Raji (cell line): Measurements from ENCODE around the gene FOXP4.

Source experiments
- POLR2A ChIP-seq: IDR thresholded peaks from 2 replicates; pipeline ENCODE4 v1.6.1; 2011; ENCODE audit warnings: low read depth, low read length, control low read depth; ENCODE audit not compliant: insufficient read depth

The FOXP4 gene

DNA sequence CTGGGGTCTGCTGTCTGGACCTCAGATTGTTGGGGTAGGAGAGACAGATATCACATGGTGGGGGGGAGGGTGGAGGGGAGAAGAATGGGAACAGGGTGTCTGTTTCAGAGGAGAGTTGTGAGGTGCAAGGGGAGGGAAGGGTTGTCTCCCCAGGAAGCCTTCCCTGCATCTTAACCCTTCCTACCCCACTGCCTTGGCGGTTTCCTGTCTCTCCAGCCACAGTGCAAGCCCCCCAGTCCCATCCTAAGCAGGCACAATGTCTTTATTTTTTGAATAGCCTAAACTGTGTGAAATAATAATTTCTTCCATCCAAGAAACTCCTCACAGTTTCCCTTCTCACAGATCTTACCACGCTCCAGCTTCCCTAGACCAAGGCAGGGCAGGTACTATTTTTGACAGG lies 3.5 kb downstream of the FOXP4 start:
- TF ChIP-seq POLR2A, result no peak

DNA sequence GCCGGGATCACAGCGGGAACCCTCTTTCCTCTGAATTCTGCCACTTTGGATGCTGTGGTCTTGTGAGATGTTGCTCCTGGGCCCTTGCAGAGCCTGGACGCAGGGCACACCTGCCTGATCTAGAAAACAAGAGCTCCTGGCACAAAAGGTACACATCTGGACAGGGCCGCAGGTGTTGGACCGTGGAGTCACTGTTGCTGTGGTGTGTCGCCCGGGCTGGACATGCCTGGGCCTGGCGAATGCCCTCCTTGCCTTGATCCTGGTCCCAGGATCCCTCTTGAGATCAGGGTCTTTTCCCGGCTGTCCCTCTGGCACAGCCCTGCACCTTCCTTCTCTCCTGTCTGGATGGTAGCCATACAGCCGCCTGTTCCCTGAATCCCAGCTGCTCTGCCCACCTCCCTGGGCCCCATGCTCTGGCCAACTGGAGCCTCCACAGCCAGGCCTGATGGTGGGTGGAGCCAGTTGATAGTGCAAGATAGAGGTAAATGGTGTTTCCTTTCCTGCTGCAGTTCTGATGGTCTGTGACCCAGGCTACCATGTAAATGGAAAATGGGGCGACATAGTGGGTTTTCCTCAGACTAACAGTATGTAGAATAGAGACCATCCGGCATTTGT lies 5.0 kb downstream of the FOXP4 start:
- no peak for TF ChIP-seq POLR2A

DNA sequence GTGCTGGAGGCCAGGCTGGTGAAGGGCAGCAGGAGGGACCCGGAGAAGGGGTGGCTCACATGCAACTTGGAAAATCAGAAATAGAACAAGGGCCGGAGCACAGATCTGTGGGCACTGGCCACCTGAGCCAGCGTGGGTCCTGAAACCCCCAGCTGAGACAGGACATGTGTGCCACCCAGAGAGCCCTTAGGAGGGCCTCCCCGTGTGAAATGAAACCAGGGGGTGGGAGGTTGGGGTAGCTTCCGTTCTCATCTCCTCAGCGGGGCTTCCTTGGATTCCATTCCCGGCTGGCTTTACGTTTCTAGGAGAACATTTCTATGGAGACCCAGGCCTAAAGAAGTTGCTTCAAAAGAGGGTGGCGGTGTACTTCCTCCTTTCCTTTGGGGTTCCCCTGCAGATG lies 5.7 kb downstream of the FOXP4 start:
- no peak for TF ChIP-seq POLR2A

GRCh38 chr6:41552723-41553122 lies 6.5 kb downstream of the FOXP4 start:
- no peak for TF ChIP-seq POLR2A

- no peak for TF ChIP-seq POLR2A
Measured at GRCh38 chr6:41553405-41553999, 7.3 kb downstream of the FOXP4 start.

GRCh38 chr6:41555326-41556300 lies 9.4 kb downstream of the FOXP4 start:
- no peak for TF ChIP-seq POLR2A

DNA sequence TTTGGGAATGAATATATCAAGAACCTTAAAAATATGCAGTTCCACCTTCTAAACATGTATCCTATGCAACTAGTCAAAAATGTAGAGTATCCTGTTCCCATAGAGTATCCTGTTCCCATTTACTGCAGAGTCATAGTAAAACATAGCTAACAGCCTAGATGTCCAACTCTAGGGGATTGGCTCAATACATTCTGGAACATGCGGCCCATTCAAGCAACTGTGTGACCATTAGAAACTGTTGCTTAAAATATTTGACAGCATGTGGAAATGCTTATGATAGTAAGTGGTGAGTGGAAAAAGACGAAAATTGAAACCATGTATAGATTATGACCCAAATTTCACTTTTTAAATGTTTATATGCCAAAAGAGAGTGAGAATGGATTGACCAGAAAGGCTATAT lies 11.2 kb downstream of the FOXP4 start:
- no peak for TF ChIP-seq POLR2A

DNA sequence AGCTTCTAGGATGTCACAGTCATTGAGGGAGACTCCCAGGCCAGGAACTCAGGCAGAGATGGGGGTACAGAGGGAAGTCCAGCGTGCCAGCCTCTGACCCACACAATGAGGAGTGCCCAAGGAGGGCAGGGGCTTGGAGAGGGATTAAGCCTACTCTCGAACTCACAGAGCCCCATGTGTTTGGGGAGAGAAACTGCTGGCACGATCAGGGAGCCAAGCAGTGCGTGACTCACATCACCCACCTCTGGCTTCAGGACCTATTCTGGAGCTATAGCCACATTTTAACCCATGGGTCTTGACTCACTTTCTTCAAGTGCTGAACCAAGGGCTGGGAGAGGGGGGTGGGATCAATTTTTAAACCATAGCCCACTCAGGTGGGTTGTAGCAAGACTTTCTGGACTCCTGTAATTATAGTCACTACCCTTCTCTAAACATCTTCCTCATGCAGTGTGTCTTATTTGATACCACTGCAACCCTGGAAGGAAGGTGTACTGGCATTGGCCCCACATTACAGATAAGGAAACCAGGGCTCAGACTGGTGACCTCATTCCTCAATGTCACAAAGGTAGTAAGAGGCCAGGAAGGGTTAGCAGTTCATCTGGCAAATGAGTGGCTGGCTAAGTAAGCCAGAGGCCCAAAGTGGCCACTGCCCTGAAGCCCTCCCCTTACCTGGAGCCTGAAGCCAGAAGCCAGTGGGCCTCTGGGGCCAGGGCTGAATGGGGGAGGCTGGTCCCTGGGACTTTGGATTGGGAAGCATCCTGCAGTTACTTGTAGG lies 12.0 kb downstream of the FOXP4 start:
- no peak for TF ChIP-seq POLR2A

DNA sequence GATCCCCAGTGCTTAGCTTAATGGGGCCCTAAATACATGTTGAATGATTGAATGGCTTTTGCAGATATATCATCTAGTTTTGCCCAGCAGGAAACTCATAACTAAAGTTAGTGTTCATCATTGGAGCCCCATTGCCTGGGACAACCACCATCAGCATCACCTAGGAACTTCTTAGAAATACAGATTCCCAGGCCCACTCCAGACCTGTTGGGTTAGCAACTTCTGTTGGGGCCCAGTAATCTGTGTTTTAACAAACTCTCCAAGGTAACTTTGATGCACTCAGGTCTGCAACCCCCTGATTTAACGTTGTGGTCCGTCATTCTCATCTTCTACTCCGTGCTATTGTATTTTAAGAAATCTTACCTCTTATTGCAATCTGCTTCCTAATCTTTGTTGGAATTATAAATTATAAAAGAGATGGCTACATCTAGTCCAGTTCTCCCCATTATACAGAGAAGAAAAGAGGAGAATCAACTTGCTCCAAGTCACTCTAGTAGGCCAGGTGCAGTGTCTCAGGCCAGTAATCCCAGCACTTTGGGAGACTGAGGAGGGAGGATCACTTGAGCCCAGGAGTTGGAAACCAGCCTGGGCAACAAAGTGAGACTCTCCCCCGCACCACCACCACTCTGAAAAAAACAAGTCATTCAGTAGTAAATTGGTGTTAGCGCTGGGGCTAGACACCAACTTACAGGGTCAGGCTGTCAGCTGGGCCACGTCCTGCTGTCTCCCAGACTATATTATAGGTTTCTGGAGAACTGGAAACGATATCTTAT lies 13.7 kb downstream of the FOXP4 start:
- TF ChIP-seq POLR2A, result no peak

- no peak for TF ChIP-seq POLR2A
Measured at GRCh38 chr6:41560431-41561192, 14.4 kb downstream of the FOXP4 start.

DNA sequence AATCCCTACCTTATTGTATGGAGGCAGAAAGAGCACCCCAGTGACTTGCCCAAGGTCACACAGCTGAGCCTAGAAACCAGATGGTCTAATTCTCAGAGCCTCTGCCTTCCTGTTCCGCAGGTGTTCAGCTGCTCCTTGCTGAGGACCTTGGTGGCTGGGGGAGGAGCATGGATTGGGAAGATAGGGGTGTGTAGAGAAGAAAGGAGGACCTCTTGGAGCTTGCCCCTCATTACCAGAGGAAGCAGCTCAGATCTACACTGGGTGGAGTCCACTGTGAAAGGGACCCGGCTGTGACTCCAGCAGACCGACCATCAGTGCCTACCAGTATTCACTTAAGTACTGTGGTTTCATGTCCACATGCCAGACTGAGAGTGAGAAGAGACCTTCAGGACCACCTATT lies 15.2 kb downstream of the FOXP4 start:
- TF ChIP-seq POLR2A, result no peak

GRCh38 chr6:41561931-41562911 lies 16.0 kb downstream of the FOXP4 start:
- TF ChIP-seq POLR2A, result no peak
